Measurements from ENCODE around the gene SLC24A3.

DNA sequence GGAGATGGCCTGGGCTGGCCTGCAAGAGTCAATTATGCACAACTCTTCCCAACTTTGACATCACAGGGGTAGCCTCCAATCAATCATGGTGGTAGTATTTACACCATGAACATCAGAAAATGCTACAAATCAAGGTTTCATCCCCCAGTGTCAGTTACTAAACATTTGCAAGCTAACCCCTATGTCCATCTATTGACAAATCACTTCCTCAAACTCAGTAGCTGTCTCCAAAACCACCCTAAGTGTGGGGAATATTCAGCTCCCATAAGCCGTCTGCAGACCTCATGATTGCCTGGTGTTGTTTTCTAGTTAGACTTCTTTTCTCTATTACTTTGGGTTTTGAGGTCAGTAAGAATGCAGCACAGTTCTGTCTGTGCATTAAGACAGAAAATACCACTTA is 344.8 kb downstream of the SLC24A3 start:
- TF ChIP-seq CTCF (conservative IDR thresholded peaks at IDR 0.05) (no peak), EZH2 (IDR thresholded peaks at IDR 0.05; ENCODE audit: low read depth) (no peak)

Measured in PC-9 (cell line).